Right lobe of liver (tissue), 4 donors: Measurements from ENCODE around the gene RHOC.

Source experiments
- CTCF ChIP-seq, 4 donors: fragments of 200-600 bp in 3 of 4; fragments of 450-650 bp in 1 of 4; IDR thresholded peaks; one replicate each; pipeline versions ENCODE4 v1.5.1 to v1.8.0; 2016 to 2022; ENCODE audit warnings: antibody characterized with exemption in 4 of 4, mild to moderate bottlenecking in 2 of 4
- POLR2A ChIP-seq: fragments of 450-650 bp; IDR thresholded peaks from one replicate; pipeline ENCODE4 v1.6.1; 2017; ENCODE audit warnings: antibody characterized with exemption, mild to moderate bottlenecking
- donor health status: DM: no; HTN: no; CAD: no.
- donor health status: DM: no; HTN: no; CAD: no.
- donor health status: DM: no; HTN: yes; CAD: no.

- TF ChIP-seq CTCF (IDR thresholded peaks at IDR 0.05) (no peak), POLR2A (no peak)
Observed at GRCh38 chr1:112712191-112712590, 5.3 kb upstream of the RHOC start.
